GM12891 (cell line): ENCODE measurements around the gene GKAP1.
"Not testable (repeated sequence)": the region's sequence is repeated elsewhere in the genome, so short reads cannot be mapped to it uniquely, and the experiment has no call there.

ENCODE experiments used
- PAX5 ChIP-seq: IDR thresholded peaks from 2 replicates; pipeline ENCODE4 v1.6.1; 2011; ENCODE audit warnings: low read length, moderate library complexity, mild to moderate bottlenecking; ENCODE audit not compliant: insufficient read depth, severe bottlenecking
- POLR2A ChIP-seq: IDR thresholded peaks from 2 replicates; pipeline ENCODE4 v1.6.1; 2011; ENCODE audit warnings: low read depth, low read length, control low read depth
- POLR2AphosphoS5 ChIP-seq: IDR thresholded peaks from 2 replicates; pipeline ENCODE4 v1.6.1; 2011; ENCODE audit warnings: low read depth, low read length, control low read depth
- SPI1 ChIP-seq: IDR thresholded peaks from 2 replicates; pipeline ENCODE4 v1.6.1; 2011; ENCODE audit warnings: low read depth, low read length, control low read depth
- TAF1 ChIP-seq: IDR thresholded peaks from 2 replicates; pipeline ENCODE4 v1.6.1; 2011; ENCODE audit warnings: low read depth, low read length, control low read depth

DNA sequence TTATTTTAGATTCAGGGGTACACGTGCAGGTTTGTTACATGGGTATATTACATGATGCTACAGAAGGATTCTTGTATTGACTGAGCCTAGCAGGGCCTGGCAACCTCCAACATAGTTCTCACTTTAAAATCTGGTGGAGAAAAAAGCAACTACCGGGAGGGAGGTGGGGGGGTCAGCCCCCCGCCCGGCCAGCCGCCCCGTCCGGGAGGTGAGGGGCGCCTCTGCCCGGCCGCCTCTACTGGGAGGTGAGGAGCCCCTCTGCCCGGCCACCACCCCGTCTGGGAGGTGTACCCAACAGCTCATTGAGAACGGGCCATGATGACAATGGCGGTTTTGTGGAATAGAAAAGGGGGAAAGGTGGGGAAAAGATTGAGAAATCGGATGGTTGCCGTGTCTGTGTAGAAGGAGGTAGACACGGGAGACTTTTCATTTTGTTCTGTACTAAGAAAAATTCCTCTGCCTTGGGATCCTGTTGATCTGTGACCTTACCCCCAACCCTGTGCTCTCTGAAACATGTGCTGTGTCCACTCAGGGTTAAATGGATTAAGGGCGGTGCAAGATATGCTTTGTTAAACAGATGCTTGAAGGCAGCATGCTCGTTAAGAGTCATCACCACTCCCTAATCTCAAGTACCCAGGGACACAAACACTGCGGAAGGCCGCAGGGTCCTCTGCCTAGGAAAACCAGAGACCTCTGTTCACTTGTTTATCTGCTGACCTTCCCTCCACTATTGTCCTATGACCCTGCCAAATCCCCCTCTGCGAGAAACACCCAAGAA, 88.8 kb downstream of the GKAP1 start:
- TF ChIP-seq SPI1, POLR2AphosphoS5, TAF1, POLR2A, PAX5: not testable (repeated sequence)
